Fibroblast of skin of left quadriceps (primary cell): Measurements from ENCODE around the gene LTBP4.
A peak's percentile ranks its signal among the peaks of the same experiment; 100 is the strongest.

Source experiments
- DNase-seq, 2 experiments: peaks; one replicate each; pipeline ENCODE4 v3.0.0-alpha.2; 2013; ENCODE audit warnings: low read depth in 2 of 2

The LTBP4 gene

DNA sequence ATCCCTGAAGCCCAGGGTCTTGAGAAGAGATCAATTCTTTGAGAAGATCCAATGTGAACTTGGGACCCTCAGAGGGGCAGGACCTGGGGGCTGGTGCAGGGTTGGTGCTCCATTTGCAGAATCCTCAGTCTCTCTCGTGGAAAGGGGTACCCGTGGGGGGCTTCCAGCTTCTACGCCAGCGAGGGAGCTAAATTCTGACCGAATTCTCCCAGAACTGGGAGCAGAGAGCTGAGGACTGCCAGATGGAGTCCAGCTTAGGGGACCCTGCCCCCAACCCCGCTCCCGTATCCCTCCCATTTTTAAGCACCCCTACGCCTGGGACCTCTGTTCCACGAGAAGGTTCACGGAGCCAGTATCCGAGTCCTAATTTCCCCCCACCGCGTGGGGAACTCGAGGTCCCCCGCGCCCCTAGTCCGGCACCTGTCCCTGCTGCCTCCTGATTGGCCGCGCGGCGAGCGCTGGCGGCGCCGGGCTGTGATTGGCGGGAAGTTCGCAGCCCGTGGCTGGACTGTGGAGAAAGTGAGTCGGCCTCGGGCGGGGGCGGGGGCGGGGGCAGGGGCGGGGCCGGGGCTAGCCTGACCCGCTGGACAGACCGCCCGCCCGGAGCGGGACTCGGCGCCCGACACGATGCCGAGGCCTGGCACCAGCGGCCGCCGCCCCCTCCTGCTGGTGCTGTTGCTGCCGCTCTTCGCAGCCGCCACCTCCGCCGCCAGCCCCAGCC, 4.4 kb upstream of the LTBP4 start:
- no peak for DNase-seq

- DNase-seq: no peak
Measured at GRCh38 chr19:40597329-40597838, 3.8 kb upstream of the LTBP4 start.

DNA sequence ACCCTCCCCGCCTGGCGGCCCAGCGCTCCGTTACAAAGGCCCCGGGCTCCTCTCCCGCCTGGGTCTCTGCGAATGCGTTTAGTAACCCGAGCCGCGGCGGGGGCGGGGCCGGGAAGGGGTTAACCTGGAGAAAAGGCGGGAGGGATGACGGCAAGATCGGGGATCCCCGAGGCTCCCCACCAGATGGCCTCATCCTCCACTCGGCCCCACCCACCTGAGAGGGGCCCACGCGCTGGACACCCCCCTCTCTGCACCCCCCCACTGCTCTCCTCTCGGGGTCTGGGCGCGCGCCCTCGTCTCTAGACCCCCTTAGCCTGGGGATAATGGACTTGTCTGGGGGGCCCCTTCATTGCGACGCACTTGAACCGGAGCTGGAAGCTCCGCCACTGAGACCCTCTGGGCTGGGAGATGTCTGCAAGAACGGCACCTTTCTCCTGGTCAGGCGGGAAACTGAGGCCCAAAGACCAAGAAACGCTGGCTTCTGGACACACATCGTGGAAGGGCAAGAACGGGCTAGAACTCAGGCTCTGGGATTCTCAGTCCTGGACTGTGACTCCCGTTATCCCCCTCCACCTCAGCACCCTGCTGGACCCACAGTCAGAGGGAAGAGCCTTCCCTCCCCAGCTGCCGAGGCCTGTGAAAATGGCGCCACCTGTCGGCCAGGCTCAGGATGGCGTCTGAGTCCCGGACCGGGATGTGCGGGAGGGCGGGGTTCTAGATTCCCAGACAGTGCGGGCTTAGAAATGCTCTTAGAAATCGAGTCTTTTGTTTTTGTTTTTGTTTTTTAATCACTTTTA, 2.9 kb upstream of the LTBP4 start:
- DNase-seq: peak; percentile 78 to 80

DNA sequence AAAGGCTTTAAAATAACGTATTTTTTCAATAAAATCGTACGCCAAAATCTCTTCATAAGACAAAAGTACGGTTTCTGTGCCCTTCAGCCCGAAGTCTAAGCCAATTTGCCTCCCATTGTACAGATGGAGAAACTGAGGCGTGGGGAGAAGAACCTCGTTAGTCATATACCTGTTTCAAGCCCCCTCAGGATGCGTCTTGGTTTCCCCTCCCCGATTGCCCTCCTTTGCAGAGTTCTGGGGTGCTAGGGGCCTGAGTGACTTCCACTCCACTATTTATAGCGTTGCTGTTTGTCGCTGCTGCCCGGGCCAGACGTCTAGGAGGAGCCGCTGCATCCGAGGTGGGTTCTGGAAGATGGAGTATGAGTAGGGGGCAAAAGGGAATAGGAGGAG, 2.3 kb upstream of the LTBP4 start:
- DNase-seq: no peak

GRCh38 chr19:40599331-40599901, 1.8 kb upstream of the LTBP4 start:
- DNase-seq: no peak

- no peak for DNase-seq
Measured at GRCh38 chr19:40599902-40600569, 1.1 kb upstream of the LTBP4 start.

- DNase-seq: no peak
Measured at GRCh38 chr19:40600570-40601133, 517 bp upstream of the LTBP4 start.

- no peak for DNase-seq
Measured at GRCh38 chr19:40603071-40603388, 1.9 kb downstream of the LTBP4 start.

- DNase-seq: peak; percentile 77 to 78
Measured at GRCh38 chr19:40603389-40604170, 2.4 kb downstream of the LTBP4 start.

GRCh38 chr19:40604171-40604646, 3.0 kb downstream of the LTBP4 start:
- DNase-seq: no peak

- no peak for DNase-seq
Measured at GRCh38 chr19:40604647-40605215, 3.6 kb downstream of the LTBP4 start.

- DNase-seq: no peak
Measured at GRCh38 chr19:40605216-40605971, 4.2 kb downstream of the LTBP4 start.

DNA sequence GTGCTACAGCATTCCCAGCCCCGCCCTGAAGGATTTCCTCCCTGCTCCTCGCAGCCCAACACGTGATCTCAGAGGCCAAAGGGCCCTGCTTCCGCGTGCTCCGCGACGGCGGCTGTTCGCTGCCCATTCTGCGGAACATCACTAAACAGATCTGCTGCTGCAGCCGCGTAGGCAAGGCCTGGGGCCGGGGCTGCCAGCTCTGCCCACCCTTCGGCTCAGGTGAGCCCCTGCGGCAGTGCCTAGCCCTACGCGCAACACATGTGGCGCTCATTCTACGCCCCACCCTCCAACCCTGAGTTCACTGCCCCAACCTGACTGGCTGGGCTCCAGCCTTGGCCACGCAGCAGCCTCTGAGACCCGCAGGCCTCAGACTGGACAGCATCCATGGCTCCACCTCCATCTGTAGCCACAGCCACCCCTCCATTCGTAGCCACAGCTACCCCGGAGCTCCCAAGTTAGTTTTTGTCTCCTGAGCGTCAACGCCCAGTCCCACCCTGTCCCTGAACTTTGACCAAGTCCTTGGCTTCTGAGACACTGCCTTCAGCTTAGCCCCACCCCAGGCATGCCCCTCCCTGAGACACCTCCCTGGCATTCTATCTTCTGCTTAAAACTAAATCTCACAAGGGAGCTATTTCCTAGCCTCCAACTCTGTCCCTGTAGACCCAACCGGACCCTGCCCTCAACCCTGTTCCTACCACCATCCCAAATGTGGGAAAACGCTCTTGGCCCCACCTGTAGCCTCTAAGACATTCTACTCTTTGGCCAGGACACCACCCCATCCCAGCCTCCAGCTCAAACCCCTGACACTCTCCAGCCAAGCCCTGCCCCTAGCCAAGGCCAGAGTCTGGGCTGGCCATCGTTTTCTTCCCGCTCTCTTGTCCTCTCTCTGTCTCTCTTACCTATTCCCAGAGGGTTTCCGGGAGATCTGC, 6.4 kb downstream of the LTBP4 start:
- DNase-seq: no peak

DNA sequence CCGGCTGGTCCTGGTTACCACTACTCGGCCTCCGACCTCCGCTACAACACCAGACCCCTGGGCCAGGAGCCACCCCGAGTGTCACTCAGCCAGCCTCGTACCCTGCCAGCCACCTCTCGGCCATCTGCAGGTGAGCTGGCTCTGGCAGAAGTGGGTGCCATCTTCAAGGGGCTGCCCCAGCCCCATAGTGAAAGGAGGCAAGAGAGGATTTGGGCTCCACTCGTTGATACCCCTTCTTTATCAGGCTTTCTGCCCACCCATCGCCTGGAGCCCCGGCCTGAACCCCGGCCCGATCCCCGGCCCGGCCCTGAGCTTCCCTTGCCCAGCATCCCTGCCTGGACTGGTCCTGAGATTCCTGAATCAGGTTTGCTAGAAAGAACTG, 7.1 kb downstream of the LTBP4 start:
- DNase-seq: no peak

- DNase-seq: no peak
Measured at GRCh38 chr19:40608957-40609356, 7.8 kb downstream of the LTBP4 start.

- no peak for DNase-seq
Measured at GRCh38 chr19:40609561-40610395, 8.6 kb downstream of the LTBP4 start.

- DNase-seq: no peak
Measured at GRCh38 chr19:40610396-40611064, 9.4 kb downstream of the LTBP4 start.
